GM12864 (cell line): ENCODE measurements around the gene SYT1.

Experiments used
- DNase-seq: peaks from one replicate; pipeline ENCODE4 v3.0.0-alpha.2; 2011; ENCODE audit warnings: low read depth
- H3K4me3 ChIP-seq: 2 replicates; pipeline ENCODE4 v1.5.1; 2011; ENCODE audit warnings: mild to moderate bottlenecking, low read depth, low read length, control low read depth
- TF ChIP-seq, protein P1 (sequence below): IDR thresholded peaks from 2 replicates; pipeline ENCODE4 v1.5.1; 2011; ENCODE audit warnings: low read depth, mild to moderate bottlenecking, moderate library complexity, low read length, control low read depth, inconsistent platforms; ENCODE audit errors: missing control alignments

Gene SYT1

DNA sequence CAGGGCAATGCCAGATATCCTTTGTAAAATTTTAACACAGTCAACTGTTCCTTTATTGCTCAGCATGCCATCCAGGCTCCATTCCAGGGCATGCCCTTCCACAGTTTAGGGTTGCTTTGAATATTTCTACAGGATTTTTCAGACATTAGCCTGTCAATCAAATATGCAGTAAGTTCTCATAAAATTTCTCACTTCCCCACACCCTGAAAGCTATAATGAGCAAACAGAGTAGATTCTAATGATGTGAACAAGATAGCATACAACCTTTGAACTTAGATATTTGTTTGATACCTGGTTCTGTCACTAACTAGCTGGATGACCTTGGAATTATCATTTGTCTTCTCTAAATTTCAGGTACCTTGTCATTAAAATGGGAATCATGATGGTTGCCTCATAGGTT, 251.2 kb downstream of the SYT1 start:
- no peak overlapping the region for H3K4me3 ChIP-seq
- TF ChIP-seq, protein P1, sequence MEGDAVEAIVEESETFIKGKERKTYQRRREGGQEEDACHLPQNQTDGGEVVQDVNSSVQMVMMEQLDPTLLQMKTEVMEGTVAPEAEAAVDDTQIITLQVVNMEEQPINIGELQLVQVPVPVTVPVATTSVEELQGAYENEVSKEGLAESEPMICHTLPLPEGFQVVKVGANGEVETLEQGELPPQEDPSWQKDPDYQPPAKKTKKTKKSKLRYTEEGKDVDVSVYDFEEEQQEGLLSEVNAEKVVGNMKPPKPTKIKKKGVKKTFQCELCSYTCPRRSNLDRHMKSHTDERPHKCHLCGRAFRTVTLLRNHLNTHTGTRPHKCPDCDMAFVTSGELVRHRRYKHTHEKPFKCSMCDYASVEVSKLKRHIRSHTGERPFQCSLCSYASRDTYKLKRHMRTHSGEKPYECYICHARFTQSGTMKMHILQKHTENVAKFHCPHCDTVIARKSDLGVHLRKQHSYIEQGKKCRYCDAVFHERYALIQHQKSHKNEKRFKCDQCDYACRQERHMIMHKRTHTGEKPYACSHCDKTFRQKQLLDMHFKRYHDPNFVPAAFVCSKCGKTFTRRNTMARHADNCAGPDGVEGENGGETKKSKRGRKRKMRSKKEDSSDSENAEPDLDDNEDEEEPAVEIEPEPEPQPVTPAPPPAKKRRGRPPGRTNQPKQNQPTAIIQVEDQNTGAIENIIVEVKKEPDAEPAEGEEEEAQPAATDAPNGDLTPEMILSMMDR = no peak
- no peak for DNase-seq

DNA sequence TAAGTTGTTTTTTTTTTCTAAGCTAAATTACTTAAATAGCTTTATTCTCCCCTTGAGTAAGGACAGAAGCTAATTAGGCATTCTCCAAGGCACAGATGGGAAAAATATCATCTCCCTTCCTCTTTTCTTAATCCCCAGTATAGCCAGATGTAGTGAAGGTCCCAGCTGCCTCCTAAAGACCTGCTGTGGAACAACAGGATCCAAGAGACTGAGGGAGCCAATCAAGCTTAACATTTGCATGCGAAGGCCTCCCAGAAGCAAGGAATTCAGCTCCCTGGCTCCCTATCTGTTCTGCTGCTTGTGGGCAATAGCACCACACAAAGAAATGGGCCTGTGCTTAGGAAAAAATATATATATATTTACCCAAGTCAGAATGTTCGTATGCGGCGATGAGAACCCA, 255.2 kb downstream of the SYT1 start:
- no peak overlapping the region for H3K4me3 ChIP-seq
- TF ChIP-seq, protein P1 = no peak
- DNase-seq = no peak

DNA sequence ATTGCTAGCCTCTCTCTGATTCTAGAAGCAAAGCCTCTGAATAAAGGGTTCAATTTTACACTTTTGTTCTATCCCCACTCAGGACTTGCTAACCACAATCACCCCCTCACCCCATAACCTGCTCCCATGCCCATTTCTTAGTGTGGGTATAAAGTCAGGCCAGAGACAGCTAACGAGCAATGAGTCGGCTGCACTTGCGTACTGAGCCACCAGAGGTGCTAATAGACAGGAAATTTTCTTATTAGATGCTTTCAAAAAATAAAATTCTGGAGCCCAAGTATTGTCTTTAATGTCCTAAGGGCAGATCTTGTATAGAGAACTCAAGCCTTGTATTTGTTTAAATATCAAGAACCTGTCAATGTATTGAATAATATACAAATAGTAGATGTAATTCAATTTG, 256.9 kb downstream of the SYT1 start:
- H3K4me3 ChIP-seq = no peak overlapping the region
- TF ChIP-seq, protein P1 = peak; percentile 54
- no peak for DNase-seq

DNA sequence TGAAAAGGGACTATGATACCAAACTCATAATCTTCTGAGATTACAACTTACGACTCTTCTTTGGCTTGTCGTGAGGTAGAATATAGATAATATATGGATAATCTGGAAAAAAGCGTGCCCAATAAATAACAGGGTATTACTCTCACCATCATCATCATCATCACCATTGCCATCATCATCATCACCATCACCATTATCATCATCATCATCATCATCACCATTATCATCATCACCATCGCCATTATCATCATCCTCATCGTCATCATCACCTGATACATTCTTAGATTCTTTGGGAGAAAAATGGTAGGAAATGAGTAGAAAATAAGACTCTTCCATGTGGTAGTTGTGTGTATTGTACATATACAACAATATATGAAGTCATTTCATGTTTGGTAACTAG, 259.8 kb downstream of the SYT1 start:
- H3K4me3 ChIP-seq = no peak overlapping the region
- TF ChIP-seq, protein P1 = no peak
- DNase-seq = no peak

DNA sequence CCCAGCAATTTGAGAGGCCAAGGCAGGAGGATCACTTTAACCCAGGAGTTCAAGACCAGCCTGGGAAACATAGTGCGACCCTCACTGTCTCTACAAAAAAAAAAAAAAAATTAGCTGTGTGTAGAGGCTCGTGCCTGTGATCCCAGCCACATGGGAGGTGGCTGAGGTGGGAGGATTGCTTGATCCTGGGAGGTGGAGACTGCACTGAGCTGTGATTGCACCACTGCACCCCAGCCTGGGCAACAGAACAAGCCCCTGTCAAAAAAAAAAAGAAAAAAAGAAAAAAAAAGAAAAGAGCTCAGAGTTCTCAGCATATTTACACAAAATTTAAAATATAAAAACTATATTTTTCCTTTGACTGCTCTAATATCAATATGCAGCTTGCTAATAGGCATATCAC, 260.8 kb downstream of the SYT1 start:
- no peak for DNase-seq
- H3K4me3 ChIP-seq = no peak overlapping the region
- TF ChIP-seq, protein P1 = no peak

DNA sequence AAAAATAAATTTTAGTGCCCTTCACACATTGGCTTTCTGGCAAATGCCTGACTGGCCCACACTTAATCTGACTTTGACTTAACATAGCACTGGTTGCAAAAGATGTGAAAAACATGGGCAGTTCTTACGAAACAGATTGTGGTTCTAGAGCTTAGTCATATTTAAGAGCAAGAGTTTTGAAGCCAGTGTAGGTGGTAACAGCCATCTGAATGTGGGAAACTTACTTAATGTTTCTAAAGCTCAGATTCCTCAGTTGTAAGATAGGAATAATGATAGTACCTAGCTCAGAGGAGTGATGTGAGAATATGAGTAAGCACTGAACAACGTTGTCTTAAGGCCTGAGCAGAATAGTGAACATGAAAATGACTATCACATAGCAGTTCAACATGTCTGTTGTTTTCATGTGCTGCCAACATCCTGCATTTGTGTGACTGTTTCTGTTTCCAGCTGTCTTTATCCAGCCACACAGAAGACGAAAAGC, 262.7 kb downstream of the SYT1 start:
- TF ChIP-seq, protein P1 = no peak
- no peak overlapping the region for H3K4me3 ChIP-seq
- no peak for DNase-seq

DNA sequence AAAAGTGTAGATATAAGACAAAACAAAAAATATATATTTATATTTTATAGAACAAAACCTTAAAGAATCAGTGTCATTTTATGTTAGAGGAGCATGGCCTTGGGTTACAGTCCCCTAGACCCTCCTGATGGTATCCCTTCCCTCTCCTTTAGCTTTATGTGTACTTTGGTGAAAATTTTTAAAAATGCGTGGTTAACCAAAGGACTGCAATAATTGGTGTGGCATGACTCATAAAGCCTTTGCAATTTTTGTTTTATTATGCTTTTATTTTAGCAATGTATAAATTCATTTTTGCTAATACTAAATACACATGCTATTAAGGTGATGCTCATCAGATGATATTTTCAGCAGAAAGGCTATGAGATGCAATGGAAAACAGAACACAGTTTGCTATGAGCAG, 264.4 kb downstream of the SYT1 start:
- H3K4me3 ChIP-seq = no peak overlapping the region
- DNase-seq = no peak
- TF ChIP-seq, protein P1 = no peak
